ENCODE data around the gene RPS6KC1.

- TF ChIP-seq POLR2A (IDR thresholded peaks at IDR 0.05) = no peak
- TF ChIP-seq, protein P1, sequence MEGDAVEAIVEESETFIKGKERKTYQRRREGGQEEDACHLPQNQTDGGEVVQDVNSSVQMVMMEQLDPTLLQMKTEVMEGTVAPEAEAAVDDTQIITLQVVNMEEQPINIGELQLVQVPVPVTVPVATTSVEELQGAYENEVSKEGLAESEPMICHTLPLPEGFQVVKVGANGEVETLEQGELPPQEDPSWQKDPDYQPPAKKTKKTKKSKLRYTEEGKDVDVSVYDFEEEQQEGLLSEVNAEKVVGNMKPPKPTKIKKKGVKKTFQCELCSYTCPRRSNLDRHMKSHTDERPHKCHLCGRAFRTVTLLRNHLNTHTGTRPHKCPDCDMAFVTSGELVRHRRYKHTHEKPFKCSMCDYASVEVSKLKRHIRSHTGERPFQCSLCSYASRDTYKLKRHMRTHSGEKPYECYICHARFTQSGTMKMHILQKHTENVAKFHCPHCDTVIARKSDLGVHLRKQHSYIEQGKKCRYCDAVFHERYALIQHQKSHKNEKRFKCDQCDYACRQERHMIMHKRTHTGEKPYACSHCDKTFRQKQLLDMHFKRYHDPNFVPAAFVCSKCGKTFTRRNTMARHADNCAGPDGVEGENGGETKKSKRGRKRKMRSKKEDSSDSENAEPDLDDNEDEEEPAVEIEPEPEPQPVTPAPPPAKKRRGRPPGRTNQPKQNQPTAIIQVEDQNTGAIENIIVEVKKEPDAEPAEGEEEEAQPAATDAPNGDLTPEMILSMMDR (IDR thresholded peaks at IDR 0.05) = no peak
Observed at GRCh38 chr1:213041443-213041842, 9.6 kb upstream of the RPS6KC1 start.
